Panc1 (cell line): ENCODE data around the gene HEATR5A. TPM values are rescaled to one million over a fixed set of nuclear protein-coding genes. Genes with fewer than 3 reads are reported as not detected.

Experiments
- ATAC-seq: fragments of 200-7000 bp; cut with Tn5 transposase; 2 replicates; pipeline ENCODE4 v1.9.1; 2020; ENCODE audit warnings: mild to moderate bottlenecking, moderate library complexity
- BruUV-seq: library from RNA; stranded (reverse); fragments of 400-500 nt; replicated peaks from 2 replicates; lab custom pipeline; 2021; lab: Mats Ljungman, UMichigan
- CTCF ChIA-PET: fragments of 300-600 bp; sonication (Branson Sonifier 250); formaldehyde crosslinking; loops from one replicate; lab custom pipeline; 2022; ENCODE audit warnings: antibody characterized with exemption; lab: Charles Lee
- POLR2A ChIA-PET: fragments of 300-600 bp; sonication (Branson Sonifier 250); formaldehyde crosslinking; loops from one replicate; lab custom pipeline; 2022; ENCODE audit warnings: antibody characterized with exemption; lab: Charles Lee
- DNase-seq: peaks from one replicate; pipeline ENCODE4 v3.0.0-alpha.2; 2010; ENCODE audit warnings: low read depth, low spot score
- H3K27ac ChIP-seq: 2 replicates; pipeline ENCODE4 v1.5.1; 2011; ENCODE audit warnings: mild to moderate bottlenecking, low read length, inconsistent platforms
- H3K27me3 ChIP-seq: fragments of 200-500 bp; sonication (Bioruptor generic); 2 replicates; pipeline ENCODE4 v1.6.0; 2014; ENCODE audit warnings: low read length, inconsistent platforms; ENCODE audit not compliant: control insufficient read depth, insufficient read depth
- H3K36me3 ChIP-seq: fragments of 200-500 bp; sonication (Bioruptor generic); 2 replicates; pipeline ENCODE4 v1.5.1; 2014; ENCODE audit warnings: inconsistent platforms, mild to moderate bottlenecking, low read length, moderate library complexity; ENCODE audit not compliant: control insufficient read depth, insufficient read depth
- H3K4me1 ChIP-seq: 2 replicates; pipeline ENCODE4 v1.5.1; 2011; ENCODE audit warnings: inconsistent platforms, mild to moderate bottlenecking, low read length, moderate library complexity; ENCODE audit not compliant: control insufficient read depth, insufficient read depth
- H3K4me3 ChIP-seq, 2 experiments: 2 replicates each; pipeline ENCODE4 v1.5.1; 2011 to 2012; ENCODE audit warnings: low read depth in 2 of 2, low read length in 2 of 2, mild to moderate bottlenecking in 2 of 2, inconsistent platforms in 1 of 2, moderate library complexity in 1 of 2
- H3K9me3 ChIP-seq: fragments of 200-500 bp; sonication (Bioruptor generic); 2 replicates; pipeline ENCODE4 v1.5.1; 2014; ENCODE audit warnings: low read depth, mild to moderate bottlenecking, inconsistent platforms, low read length, moderate library complexity; ENCODE audit not compliant: control insufficient read depth, insufficient read depth
- POLR2AphosphoS5 ChIP-seq: IDR thresholded peaks from 2 replicates; pipeline ENCODE4 v1.6.1; 2012; ENCODE audit warnings: mild to moderate bottlenecking, low read depth, low read length, moderate library complexity
- SIN3A ChIP-seq: IDR thresholded peaks from 2 replicates; pipeline ENCODE4 v1.6.1; 2012; ENCODE audit warnings: low read depth, mild to moderate bottlenecking, low read length, moderate library complexity, borderline replicate concordance; ENCODE audit not compliant: insufficient read depth
- TCF7L2 ChIP-seq: IDR thresholded peaks from 2 replicates; pipeline ENCODE4 v1.6.1; 2011; ENCODE audit warnings: mild to moderate bottlenecking, low read depth, low read length, inconsistent platforms
- in situ Hi-C: cut with HindIII; loops from 2 replicates; pipeline ENCODE4 v1.10.0; 2016; ENCODE audit warnings: low sequenced_read_pairs, low pct_unique_long_range_greater_than_20kb
- intact Hi-C: fragments of 100-400 bp; cut with micrococcal nuclease; formaldehyde crosslinking; loops from one replicate; pipeline ENCODE4 v1.10.0; 2022; ENCODE audit not compliant: unreplicated experiment
- total RNA-seq: library from RNA; stranded (reverse); gene quantifications from one replicate; pipeline ENCODE4 v1.2.1, GENCODE V29; 2021; ENCODE audit not compliant: unreplicated experiment
- TF ChIP-seq, protein P1 (sequence below), 2 experiments: IDR thresholded peaks; 2 replicates each; pipeline ENCODE4 v1.6.1; 2011 to 2012; ENCODE audit warnings: low read depth in 2 of 2, control low read depth in 1 of 2, low read length in 1 of 2, mild to moderate bottlenecking in 1 of 2, moderate library complexity in 1 of 2; ENCODE audit not compliant: insufficient read depth in 1 of 2
- TF ChIP-seq, protein P2 (sequence below): fragments of 450-650 bp; IDR thresholded peaks from 2 replicates; pipeline ENCODE4 v1.5.1; 2017; ENCODE audit warnings: mild to moderate bottlenecking

Gene HEATR5A
- total RNA-seq, 1 experiment from 2014 or later: 22.0 TPM

DNA sequence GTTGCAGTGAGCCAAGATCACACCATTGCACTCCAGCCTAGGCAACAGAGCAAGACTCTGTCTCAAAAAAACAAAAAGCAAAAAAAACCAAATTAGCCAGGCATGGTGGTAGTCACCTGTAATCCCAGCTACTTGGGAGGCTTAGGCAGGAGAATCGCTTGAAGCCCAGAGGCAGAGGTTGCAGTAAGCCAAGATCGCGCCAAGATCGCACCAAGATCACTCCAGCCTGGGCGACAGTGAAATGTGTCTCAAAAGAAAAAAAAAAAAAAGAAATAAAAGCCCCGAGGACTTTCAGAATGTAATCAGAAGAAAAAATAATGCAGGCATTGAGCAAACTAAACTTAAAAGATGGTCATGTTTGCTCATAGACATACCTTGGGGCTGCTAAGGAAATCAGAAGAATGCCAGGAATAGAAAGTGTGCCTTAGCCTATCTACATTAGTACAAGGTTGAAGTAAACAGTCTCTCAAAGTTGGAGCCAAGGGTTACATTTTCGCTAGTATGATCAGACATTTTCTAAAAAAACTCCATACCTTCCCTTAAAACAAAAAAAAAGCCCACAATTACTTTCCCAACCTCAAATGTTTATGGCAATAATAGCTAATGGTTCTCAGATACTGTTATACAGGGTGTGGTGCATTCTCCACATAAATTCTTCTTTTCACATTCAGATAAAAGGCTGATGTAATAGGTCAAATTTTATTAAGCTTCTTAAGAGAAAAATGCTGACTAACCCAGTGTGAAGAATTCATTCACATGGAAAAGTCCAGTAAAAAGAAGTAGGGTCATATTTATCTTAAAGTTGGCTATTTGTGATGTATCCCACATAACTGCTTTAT, 21.1 kb upstream of the HEATR5A start:
- BruUV-seq: no TSS peak
- H3K4me3 ChIP-seq: no peak overlapping the region
- H3K4me1 ChIP-seq: no peaks in the 10 kb centered on the region
- no peak overlapping the region for H3K27ac ChIP-seq
- ATAC-seq: no peak
- POLR2A ChIA-PET: no interaction called here
- H3K36me3 ChIP-seq: no peaks in the 10 kb centered on the region; the same call in 1 of the 2 replicates
- no peaks in the 10 kb centered on the region for H3K9me3 ChIP-seq
- CTCF ChIA-PET: no interaction called here
- H3K27me3 ChIP-seq: no peaks in the 10 kb centered on the region
- in situ Hi-C loops (no loop called here), intact Hi-C loops (no loop called here)
- TF ChIP-seq SIN3A (no peak), TCF7L2 (no peak), POLR2AphosphoS5 (no peak)
- TF ChIP-seq, protein P1, sequence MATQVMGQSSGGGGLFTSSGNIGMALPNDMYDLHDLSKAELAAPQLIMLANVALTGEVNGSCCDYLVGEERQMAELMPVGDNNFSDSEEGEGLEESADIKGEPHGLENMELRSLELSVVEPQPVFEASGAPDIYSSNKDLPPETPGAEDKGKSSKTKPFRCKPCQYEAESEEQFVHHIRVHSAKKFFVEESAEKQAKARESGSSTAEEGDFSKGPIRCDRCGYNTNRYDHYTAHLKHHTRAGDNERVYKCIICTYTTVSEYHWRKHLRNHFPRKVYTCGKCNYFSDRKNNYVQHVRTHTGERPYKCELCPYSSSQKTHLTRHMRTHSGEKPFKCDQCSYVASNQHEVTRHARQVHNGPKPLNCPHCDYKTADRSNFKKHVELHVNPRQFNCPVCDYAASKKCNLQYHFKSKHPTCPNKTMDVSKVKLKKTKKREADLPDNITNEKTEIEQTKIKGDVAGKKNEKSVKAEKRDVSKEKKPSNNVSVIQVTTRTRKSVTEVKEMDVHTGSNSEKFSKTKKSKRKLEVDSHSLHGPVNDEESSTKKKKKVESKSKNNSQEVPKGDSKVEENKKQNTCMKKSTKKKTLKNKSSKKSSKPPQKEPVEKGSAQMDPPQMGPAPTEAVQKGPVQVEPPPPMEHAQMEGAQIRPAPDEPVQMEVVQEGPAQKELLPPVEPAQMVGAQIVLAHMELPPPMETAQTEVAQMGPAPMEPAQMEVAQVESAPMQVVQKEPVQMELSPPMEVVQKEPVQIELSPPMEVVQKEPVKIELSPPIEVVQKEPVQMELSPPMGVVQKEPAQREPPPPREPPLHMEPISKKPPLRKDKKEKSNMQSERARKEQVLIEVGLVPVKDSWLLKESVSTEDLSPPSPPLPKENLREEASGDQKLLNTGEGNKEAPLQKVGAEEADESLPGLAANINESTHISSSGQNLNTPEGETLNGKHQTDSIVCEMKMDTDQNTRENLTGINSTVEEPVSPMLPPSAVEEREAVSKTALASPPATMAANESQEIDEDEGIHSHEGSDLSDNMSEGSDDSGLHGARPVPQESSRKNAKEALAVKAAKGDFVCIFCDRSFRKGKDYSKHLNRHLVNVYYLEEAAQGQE (IDR thresholded peaks at IDR 0.05; ENCODE audit: insufficient read depth in 1 of 2, low read depth in 2 of 2, low read length in 1 of 2): no peak
- TF ChIP-seq, protein P2, sequence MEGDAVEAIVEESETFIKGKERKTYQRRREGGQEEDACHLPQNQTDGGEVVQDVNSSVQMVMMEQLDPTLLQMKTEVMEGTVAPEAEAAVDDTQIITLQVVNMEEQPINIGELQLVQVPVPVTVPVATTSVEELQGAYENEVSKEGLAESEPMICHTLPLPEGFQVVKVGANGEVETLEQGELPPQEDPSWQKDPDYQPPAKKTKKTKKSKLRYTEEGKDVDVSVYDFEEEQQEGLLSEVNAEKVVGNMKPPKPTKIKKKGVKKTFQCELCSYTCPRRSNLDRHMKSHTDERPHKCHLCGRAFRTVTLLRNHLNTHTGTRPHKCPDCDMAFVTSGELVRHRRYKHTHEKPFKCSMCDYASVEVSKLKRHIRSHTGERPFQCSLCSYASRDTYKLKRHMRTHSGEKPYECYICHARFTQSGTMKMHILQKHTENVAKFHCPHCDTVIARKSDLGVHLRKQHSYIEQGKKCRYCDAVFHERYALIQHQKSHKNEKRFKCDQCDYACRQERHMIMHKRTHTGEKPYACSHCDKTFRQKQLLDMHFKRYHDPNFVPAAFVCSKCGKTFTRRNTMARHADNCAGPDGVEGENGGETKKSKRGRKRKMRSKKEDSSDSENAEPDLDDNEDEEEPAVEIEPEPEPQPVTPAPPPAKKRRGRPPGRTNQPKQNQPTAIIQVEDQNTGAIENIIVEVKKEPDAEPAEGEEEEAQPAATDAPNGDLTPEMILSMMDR: no peak
- no peak for DNase-seq

DNA sequence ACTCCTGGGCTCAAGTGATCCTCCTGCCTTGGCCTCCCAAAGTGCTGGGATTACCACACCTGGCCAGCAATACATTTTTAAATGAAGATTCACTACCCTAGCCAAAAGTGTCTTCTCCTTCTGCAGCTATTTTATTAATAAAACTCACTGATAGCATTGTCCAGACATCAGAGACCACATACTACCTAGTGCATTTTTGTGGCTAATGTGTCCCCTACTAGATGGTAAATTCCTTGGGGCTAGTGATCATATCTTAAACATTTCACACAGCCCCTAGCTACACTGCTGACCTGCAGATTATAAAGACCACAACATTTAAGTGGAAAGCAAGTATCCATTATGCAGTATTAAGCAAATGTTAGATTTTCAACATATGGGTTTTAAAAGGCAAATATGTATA, 19.9 kb upstream of the HEATR5A start:
- no peak overlapping the region for H3K4me3 ChIP-seq
- no peak overlapping the region for H3K27ac ChIP-seq
- ChIA-PET POLR2A (no interaction called here), CTCF (no interaction called here)
- H3K36me3 ChIP-seq: no peaks in the 10 kb centered on the region; the same call in 1 of the 2 replicates
- TF ChIP-seq, protein P1 (IDR thresholded peaks at IDR 0.05; ENCODE audit: insufficient read depth in 1 of 2, low read depth in 2 of 2, low read length in 1 of 2): no peak
- TF ChIP-seq, protein P2: no peak
- TF ChIP-seq SIN3A (no peak), POLR2AphosphoS5 (no peak), TCF7L2 (no peak)
- H3K27me3 ChIP-seq: no peaks in the 10 kb centered on the region
- H3K9me3 ChIP-seq: no peaks in the 10 kb centered on the region
- intact Hi-C loops (no loop called here), in situ Hi-C loops (no loop called here)
- no peaks in the 10 kb centered on the region for H3K4me1 ChIP-seq
- DNase-seq (no peak), ATAC-seq (no peak)
- no TSS peak for BruUV-seq
